ENCODE data around the gene LONRF2. TPM values are rescaled to one million over a fixed set of nuclear protein-coding genes. Genes with fewer than 3 reads are reported as not detected.

The LONRF2 gene
- total RNA-seq, 1 donor from 2014 or later, result 19.0 TPM

GRCh38 chr2:100257939-100258338 lies 64.4 kb downstream of the LONRF2 start:
- peaks cover 4% of the 10 kb centered on the region for H3K4me1 ChIP-seq
- intact Hi-C loops (cut with micrococcal nuclease), result no loop called here
- no peaks in the 10 kb centered on the region for H3K36me3 ChIP-seq
- no peak overlapping the region for H3K27ac ChIP-seq (replicated peaks)
- TF ChIP-seq CTCF (IDR thresholded peaks at IDR 0.05; ENCODE audit: borderline replicate concordance), result no peak
- peaks cover 6% of the 10 kb centered on the region for H3K27me3 ChIP-seq (ENCODE audit: low read depth)
- no peaks in the 10 kb centered on the region for H3K9me3 ChIP-seq (replicated peaks)
- H3K4me3 ChIP-seq, result peak overlapping the region; percentile 15
- no peak for DNase-seq

- no peak overlapping the region for H3K4me3 ChIP-seq
- TF ChIP-seq CTCF (IDR thresholded peaks at IDR 0.05; ENCODE audit: borderline replicate concordance), result no peak
- H3K36me3 ChIP-seq, result no peaks in the 10 kb centered on the region
- H3K4me1 ChIP-seq, result peaks cover 4% of the 10 kb centered on the region
- H3K9me3 ChIP-seq (replicated peaks), result no peaks in the 10 kb centered on the region
- peaks cover 6% of the 10 kb centered on the region for H3K27me3 ChIP-seq (ENCODE audit: low read depth)
- no peak for DNase-seq
- H3K27ac ChIP-seq (replicated peaks), result no peak overlapping the region
- intact Hi-C loops (cut with micrococcal nuclease), result no loop called here
Measured at GRCh38 chr2:100256849-100257248, 65.5 kb downstream of the LONRF2 start.

- Histone ChIP-seq H3K36me3 (no peaks in the 10 kb centered on the region), H3K27ac (replicated peaks) (no peak overlapping the region), H3K9me3 (replicated peaks) (no peaks in the 10 kb centered on the region), H3K4me3 (no peak overlapping the region), H3K4me1 (peaks cover 4% of the 10 kb centered on the region), H3K27me3 (ENCODE audit: low read depth) (peaks cover 6% of the 10 kb centered on the region)
- no peak for DNase-seq
- intact Hi-C loops (cut with micrococcal nuclease), result no loop called here
- no peak for TF ChIP-seq CTCF (IDR thresholded peaks at IDR 0.05; ENCODE audit: borderline replicate concordance)
Measured at GRCh38 chr2:100256416-100256815, 65.9 kb downstream of the LONRF2 start.

- DNase-seq, result no peak
- TF ChIP-seq CTCF (IDR thresholded peaks at IDR 0.05; ENCODE audit: borderline replicate concordance), result no peak
Measured at GRCh38 chr2:100254646-100255210, 67.6 kb downstream of the LONRF2 start.

GRCh38 chr2:100253786-100254185 lies 68.5 kb downstream of the LONRF2 start:
- peaks cover 6% of the 10 kb centered on the region for H3K27me3 ChIP-seq (ENCODE audit: low read depth)
- intact Hi-C loops (cut with micrococcal nuclease), result no loop called here
- TF ChIP-seq CTCF (IDR thresholded peaks at IDR 0.05; ENCODE audit: borderline replicate concordance), result no peak
- no peak overlapping the region for H3K27ac ChIP-seq (replicated peaks)
- no peaks in the 10 kb centered on the region for H3K9me3 ChIP-seq (replicated peaks)
- no peak for DNase-seq
- H3K4me3 ChIP-seq, result no peak overlapping the region
- peaks cover 4% of the 10 kb centered on the region for H3K4me1 ChIP-seq
- H3K36me3 ChIP-seq, result no peaks in the 10 kb centered on the region

More at GRCh38 chr2:100254646-100255210, 67.6 kb downstream of the LONRF2 start:
- intact Hi-C loops (cut with micrococcal nuclease), result no loop called here
- Histone ChIP-seq H3K27me3 (ENCODE audit: low read depth) (peaks cover 6% of the 10 kb centered on the region), H3K27ac (replicated peaks) (no peak overlapping the region), H3K4me1 (peaks cover 4% of the 10 kb centered on the region), H3K9me3 (replicated peaks) (no peaks in the 10 kb centered on the region), H3K4me3 (no peak overlapping the region), H3K36me3 (no peaks in the 10 kb centered on the region)
